Sigmoid colon (tissue), 4 donors: Measurements from ENCODE around the gene ATOH8.
"Not testable (repeated sequence)": the region's sequence is repeated elsewhere in the genome, so short reads cannot be mapped to it uniquely, and the experiment has no call there.

Source experiments
- CTCF ChIP-seq, 4 experiments: fragments of 450-650 bp in 3 of 4; fragments of 200-600 bp in 1 of 4; IDR thresholded peaks; one replicate each; pipeline ENCODE4 v1.5.1; 2016 to 2019; ENCODE audit warnings: antibody characterized with exemption in 4 of 4, mild to moderate bottlenecking in 3 of 4, moderate library complexity in 2 of 4
- EP300 ChIP-seq, 4 donors: sonication (generic); formaldehyde crosslinking; IDR thresholded peaks; one replicate each; pipeline ENCODE4 v1.6.1; 2017; ENCODE audit warnings: antibody characterized with exemption in 4 of 4
- POLR2A ChIP-seq, 2 donors: fragments of 450-650 bp; IDR thresholded peaks; one replicate each; pipeline ENCODE4 v1.6.1; 2016; ENCODE audit warnings: antibody characterized with exemption in 2 of 2, mild to moderate bottlenecking in 2 of 2, moderate library complexity in 2 of 2

DNA sequence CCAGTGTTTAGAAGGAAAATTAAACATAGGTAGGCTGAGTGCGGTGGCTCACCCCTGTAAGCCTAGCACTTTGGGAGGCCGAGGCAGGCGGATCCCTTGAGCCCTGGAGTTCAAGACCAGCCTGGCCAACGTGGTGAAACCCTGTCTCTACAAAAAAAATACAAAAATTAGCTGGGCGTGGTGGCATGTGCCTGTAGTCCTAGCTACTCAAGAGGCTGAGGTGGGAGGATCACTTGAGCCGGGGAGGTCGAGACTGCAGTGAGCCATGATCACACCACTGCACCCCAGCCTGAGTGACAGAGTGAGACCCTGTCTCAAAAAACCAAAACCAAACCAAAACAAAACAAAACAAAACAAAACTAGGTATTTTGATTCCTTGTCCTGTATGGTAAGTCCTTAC, 39.4 kb upstream of the ATOH8 start:
- TF ChIP-seq EP300, POLR2A, CTCF (IDR thresholded peaks at IDR 0.05): not testable (repeated sequence)
